Globus pallidus (tissue), 1 donor: ENCODE results near the gene TCF19.

Source experiments
- DNase-seq: peaks from one replicate; pipeline ENCODE4 v3.0.0-alpha.2; 2015; ENCODE audit warnings: low spot score

TCF19 gene

DNA sequence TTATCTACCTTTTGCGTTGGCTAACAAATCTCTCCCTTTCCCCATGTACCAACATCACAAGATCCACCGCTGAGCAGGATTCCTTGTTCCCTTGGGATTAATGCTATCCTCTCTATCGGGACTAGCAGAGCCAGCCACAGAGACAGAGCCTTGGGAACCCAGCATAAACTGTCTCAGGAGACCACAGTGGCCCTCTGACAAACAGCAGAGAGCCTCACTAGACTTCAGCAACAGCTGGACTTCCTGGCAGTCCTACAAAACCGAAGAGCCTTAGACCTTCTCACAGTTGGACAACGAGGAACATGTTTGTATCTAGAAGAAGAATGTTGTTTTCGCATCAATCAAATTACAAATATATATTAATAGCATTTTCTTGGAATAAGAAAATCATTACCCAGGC is 51.7 kb downstream of the TCF19 start:
- no peak for DNase-seq

DNA sequence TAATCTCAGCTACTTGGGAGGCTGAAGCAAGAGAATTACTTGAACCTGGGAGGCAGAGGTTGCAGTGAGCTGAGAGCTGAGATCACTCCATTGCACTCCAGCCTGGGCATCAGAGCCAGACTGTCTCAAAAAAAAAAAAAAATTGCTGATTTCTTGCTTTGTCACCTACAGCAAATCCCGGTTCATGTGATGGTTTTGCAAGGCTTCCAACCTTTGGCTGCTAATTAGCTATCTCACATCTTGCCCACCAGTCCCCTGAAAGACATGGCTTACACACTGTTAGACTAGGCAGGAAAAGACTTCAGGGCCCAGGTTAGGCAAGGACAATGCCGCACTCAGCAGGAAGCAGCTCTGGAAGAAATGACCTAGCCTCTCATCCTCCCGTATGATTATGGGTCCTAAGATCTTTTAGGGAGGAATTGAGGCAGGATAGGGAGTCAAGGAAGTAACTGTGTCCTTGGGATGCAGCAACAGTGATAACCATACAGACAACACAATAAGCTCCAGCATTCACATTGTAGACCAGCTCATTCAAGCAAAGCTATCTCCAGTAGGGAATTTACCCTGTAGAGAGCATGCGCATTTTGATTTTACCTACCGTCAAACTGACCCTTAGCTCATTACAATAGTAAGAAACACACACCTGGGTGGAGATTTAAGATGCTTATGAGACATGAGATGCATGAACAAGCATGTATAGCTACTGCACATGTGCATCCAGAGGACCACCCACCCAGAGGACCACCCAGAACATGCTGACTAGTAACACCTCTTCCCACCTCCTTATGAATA is 52.5 kb downstream of the TCF19 start:
- no peak for DNase-seq
